Epithelial cell of proximal tubule (primary cell): Measurements from ENCODE around the gene KCNJ12. TPM values are rescaled to one million over a fixed set of nuclear protein-coding genes. Genes with fewer than 3 reads are reported as not detected.
"Not testable (repeated sequence)": the region's sequence is repeated elsewhere in the genome, so short reads cannot be mapped to it uniquely, and the experiment has no call there.

Source experiments
- DNase-seq: peaks from one replicate; pipeline ENCODE4 v3.0.0-alpha.2; 2011; ENCODE audit warnings: low read depth
- H3K4me3 ChIP-seq: 2 replicates; pipeline ENCODE4 v1.5.1; 2011; ENCODE audit warnings: low read depth, mild to moderate bottlenecking, low read length
- CTCF ChIP-seq: conservative IDR thresholded peaks from 2 replicates; pipeline ENCODE4 v1.5.1; 2012; ENCODE audit warnings: low read depth, mild to moderate bottlenecking, low read length
- total RNA-seq: library from RNA; depleted of rRNA; stranded (reverse); fragments of >200 nt; gene quantifications from 2 replicates; pipeline ENCODE4 v1.2.3, GENCODE V29; 2015

Gene KCNJ12
- total RNA-seq, 1 donor from 2014 or later = 0.06 TPM

DNA sequence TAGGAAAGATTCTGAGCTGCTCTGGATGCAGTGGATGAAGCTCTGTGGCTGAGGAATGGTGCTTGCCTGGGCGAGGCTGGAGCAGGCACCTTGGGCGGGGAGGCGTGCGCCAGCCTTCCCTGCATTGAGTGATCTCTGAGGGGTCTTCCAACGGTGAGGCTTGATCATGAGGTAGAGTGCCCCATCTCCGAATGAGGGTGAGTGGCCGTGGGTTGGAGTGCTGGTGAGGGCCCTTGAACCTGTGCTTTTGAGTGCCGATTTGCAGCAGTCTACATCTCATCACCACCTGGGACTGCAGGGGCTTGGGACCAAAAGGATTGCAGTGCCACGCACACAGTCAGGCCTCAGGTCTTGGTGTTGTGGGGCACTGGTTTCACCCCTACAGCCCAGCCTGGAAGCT is 34.2 kb downstream of the KCNJ12 start:
- not testable (repeated sequence) for DNase-seq, H3K4me3 ChIP-seq

DNA sequence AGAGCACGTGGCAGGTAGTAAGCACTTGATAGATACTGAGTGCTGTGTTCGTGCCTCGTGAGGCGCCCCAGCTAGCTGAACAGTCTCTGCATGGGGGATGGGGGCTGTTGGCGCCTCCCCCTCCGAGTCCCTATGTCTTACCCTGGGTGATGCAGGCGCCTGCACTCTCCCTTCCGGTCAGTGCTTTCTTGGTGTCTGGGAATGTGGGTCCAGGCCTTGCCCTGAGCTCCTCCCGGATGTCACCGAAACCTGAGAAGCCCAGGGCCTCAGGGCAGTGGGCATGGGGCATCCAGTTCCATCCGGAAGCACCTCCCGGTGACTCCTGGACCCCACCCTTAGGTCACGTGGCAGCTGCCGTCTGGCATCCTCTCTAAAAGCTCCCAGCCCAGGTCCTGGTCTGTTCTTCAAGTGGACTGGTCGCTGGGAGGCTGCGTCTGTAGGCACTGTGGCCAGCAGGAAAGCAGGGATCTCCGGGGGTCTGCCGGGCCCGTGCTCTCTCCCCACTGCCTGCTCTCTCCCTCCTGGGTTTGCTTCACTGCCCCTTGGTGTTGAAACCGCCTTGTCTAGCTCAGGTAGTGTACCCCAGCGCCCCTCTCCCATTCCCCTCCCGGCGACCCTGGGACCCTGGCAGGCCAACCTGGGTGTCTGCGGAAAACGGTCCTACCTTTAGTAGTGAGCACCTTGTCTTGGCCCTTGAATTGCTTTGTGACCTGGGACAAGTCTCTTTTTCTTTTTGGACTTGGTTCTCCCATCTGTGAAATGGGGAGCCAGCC is 34.9 kb downstream of the KCNJ12 start:
- not testable (repeated sequence) for H3K4me3 ChIP-seq, DNase-seq

- not testable (repeated sequence) for H3K4me3 ChIP-seq, DNase-seq
Observed at GRCh38 chr17:21411679-21412205, 35.6 kb downstream of the KCNJ12 start.

- not testable (repeated sequence) for H3K4me3 ChIP-seq, DNase-seq
Observed at GRCh38 chr17:21412207-21412681, 36.1 kb downstream of the KCNJ12 start.

- H3K4me3 ChIP-seq, DNase-seq: not testable (repeated sequence)
Observed at GRCh38 chr17:21413570-21414279, 37.6 kb downstream of the KCNJ12 start.

- DNase-seq, H3K4me3 ChIP-seq: not testable (repeated sequence)
Observed at GRCh38 chr17:21414616-21415015, 38.5 kb downstream of the KCNJ12 start.

DNA sequence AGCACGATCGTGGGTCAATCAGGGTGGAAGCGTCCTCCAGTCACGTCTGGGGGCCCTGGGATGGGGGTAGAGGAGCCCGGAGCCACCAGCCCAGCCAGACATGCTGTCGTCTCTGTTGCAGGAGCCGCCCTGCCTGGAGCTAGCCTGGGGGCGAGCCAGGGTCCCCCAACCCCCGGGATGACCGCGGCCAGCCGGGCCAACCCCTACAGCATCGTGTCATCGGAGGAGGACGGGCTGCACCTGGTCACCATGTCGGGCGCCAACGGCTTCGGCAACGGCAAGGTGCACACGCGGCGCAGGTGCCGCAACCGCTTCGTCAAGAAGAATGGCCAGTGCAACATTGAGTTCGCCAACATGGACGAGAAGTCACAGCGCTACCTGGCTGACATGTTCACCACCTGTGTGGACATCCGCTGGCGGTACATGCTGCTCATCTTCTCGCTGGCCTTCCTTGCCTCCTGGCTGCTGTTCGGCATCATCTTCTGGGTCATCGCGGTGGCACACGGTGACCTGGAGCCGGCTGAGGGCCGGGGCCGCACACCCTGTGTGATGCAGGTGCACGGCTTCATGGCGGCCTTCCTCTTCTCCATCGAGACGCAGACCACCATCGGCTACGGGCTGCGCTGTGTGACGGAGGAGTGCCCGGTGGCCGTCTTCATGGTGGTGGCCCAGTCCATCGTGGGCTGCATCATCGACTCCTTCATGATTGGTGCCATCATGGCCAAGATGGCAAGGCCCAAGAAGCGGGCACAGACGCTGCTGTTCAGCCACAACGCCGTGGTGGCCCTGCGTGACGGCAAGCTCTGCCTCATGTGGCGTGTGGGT is 39.2 kb downstream of the KCNJ12 start:
- not testable (repeated sequence) for H3K4me3 ChIP-seq, DNase-seq

- DNase-seq, H3K4me3 ChIP-seq: not testable (repeated sequence)
Observed at GRCh38 chr17:21416471-21416981, 40.4 kb downstream of the KCNJ12 start.

- DNase-seq, H3K4me3 ChIP-seq: not testable (repeated sequence)
Observed at GRCh38 chr17:21417349-21417748, 41.2 kb downstream of the KCNJ12 start.

DNA sequence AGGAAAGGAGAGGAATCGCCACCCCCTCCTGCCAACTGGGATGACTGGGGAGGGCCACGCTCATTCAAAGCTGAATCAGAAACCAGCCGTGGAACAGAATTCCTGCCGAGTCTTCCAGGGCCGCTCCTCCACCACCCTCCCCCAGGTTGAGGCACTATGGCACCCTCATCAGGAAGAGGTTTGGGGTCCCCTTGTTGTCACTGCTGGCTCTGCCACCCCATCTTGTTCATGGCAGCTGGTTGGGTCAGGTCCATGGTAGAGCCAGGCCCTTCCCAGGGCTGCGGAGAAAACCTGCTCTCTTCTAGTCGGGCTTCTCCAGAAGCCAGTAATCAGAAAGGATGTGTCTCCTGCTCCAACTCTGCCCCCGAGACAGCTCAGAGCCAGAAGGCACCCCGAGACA is 41.8 kb downstream of the KCNJ12 start:
- no peak for DNase-seq
- H3K4me3 ChIP-seq = no peak overlapping the region
- TF ChIP-seq CTCF = no peak

DNA sequence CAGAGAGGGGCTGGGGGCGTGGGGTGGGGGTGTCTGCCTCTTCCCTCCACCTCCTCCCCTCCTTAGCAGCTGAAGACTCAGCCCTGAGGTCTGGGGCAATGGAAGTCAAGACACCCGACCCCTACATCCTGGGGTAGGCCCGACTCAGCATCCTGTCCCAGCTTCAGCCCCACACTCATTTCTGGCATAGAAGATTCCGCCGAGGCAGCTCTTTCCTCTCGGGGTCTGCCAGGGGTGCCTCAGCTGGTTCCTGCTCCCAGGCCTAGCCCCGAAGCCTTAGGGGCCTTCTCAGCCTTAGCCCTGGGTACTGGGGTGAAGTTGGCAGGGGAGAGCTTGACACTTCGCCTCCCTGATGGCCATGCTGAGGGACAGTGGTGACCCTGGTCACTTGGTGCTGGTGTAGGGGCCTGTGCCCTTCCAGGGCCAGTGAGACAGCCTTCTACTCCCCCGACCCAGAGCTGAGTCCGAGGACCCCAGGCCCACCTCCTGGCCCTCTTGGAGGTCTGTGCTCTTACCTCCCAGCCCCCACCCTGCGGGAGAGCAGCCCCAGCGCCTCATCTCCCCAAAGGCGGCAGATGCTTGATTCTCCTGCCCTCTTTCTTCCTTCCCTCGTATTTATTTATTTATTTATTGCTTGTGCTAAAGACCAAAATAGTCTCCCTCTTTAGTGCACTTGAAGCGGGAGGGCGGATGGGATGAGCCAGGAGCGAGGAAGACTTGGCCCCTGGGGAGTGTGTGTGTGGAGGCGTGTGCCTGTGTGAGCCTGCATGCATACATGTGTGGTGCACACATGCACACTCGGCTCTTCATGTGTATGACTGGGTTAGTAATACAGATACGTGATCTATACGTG is 42.5 kb downstream of the KCNJ12 start:
- no peak for DNase-seq
- H3K4me3 ChIP-seq = no peak overlapping the region
- no peak for TF ChIP-seq CTCF
